ENCODE results near the gene MRPL39.

Gene MRPL39

GRCh38 chr21:25536752-25537151 lies 70.5 kb downstream of the MRPL39 start:
- in situ Hi-C loops (cut with HindIII; ENCODE audit: low sequenced_read_pairs), result no loop called here
- no peak for DNase-seq (ENCODE audit: low read depth)
- no peak for TF ChIP-seq CTCF (IDR thresholded peaks at IDR 0.05; ENCODE audit: low read depth, low read length, missing control alignments)
- no peak overlapping the region for H3K4me3 ChIP-seq (ENCODE audit: low read depth, low read length)

- no peak for TF ChIP-seq CTCF (IDR thresholded peaks at IDR 0.05; ENCODE audit: low read depth, low read length, missing control alignments)
- no peak for DNase-seq (ENCODE audit: low read depth)
- in situ Hi-C loops (cut with HindIII; ENCODE audit: low sequenced_read_pairs), result no loop called here
- H3K4me3 ChIP-seq (ENCODE audit: low read depth, low read length), result no peak overlapping the region
Observed at GRCh38 chr21:25535849-25536248, 71.4 kb downstream of the MRPL39 start.
